Loucy (cell line): ENCODE measurements around the gene RP2.

Source experiments
- CTCF ChIP-seq: fragments of 200-600 bp; sonication (generic); conservative IDR thresholded peaks from 2 replicates; pipeline ENCODE4 v1.5.1; 2014; ENCODE audit warnings: mild to moderate bottlenecking, antibody characterized with exemption, low read length
- EZH2phosphoT487 ChIP-seq: fragments of 200-600 bp; IDR thresholded peaks from 2 replicates; pipeline ENCODE4 v1.6.1; 2018; ENCODE audit warnings: antibody characterized with exemption, mild to moderate bottlenecking, moderate library complexity, borderline replicate concordance

DNA sequence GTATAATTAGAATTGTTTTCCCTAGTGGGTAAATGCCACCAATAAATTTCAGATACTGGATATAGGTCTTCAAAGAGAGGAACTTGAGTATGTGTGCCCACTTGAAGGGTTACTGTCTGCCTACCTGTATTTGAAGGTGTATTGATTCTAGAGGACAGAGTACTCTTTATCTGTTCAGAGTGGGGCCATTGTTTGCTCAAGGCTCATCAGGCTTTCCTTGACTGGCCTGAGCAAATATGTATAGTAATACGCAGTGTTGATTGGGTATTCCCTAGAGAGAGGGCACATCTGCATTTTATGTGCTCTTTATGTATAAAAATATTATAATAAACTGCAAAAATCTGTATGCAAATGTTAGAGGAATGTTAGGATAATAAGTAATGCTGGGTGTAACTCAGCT, 23.7 kb downstream of the RP2 start:
- TF ChIP-seq CTCF: no peak
- no peak for TF ChIP-seq EZH2phosphoT487
